ENCODE results near the gene TRIM39. TPM values are rescaled to one million over a fixed set of nuclear protein-coding genes. Genes with fewer than 3 reads are reported as not detected.

TRIM39 gene
- total and polyA plus RNA-seq, 4 donors, result 2.7 to 11.0 (median 4.4) TPM

GRCh38 chr6:30311101-30311500 is 15.6 kb upstream of the TRIM39 start:
- Histone ChIP-seq H3K27me3 (ENCODE audit: control insufficient read depth in 4 of 4, insufficient read depth in 4 of 4, low read length in 3 of 4) (no peaks in the 10 kb centered on the region), H3K36me3 (ENCODE audit: control insufficient read depth in 4 of 4, insufficient read depth in 3 of 4, low read depth in 1 of 4, low read length in 3 of 4) (peaks cover under 1 to 8% (median 6%) of the 10 kb centered on the region in 4 donors), H3K4me1 (ENCODE audit: control insufficient read depth in 4 of 4, insufficient read depth in 4 of 4, low read length in 3 of 4) (peaks cover 0 to 9% (median 5%) of the 10 kb centered on the region in 4 donors), H3K9me3 (ENCODE audit: control insufficient read depth in 4 of 4, low read length in 3 of 4) (no peaks in the 10 kb centered on the region), H3K4me3 (ENCODE audit: low read depth in 1 of 3, low read length in 3 of 3) (no peak overlapping the region), H3K9ac (ENCODE audit: low read depth in 1 of 2, low read length in 2 of 2) (no peak overlapping the region), H3K27ac (ENCODE audit: low read depth in 1 of 2, low read length in 2 of 2) (no peak overlapping the region)
- TF ChIP-seq, protein P1, sequence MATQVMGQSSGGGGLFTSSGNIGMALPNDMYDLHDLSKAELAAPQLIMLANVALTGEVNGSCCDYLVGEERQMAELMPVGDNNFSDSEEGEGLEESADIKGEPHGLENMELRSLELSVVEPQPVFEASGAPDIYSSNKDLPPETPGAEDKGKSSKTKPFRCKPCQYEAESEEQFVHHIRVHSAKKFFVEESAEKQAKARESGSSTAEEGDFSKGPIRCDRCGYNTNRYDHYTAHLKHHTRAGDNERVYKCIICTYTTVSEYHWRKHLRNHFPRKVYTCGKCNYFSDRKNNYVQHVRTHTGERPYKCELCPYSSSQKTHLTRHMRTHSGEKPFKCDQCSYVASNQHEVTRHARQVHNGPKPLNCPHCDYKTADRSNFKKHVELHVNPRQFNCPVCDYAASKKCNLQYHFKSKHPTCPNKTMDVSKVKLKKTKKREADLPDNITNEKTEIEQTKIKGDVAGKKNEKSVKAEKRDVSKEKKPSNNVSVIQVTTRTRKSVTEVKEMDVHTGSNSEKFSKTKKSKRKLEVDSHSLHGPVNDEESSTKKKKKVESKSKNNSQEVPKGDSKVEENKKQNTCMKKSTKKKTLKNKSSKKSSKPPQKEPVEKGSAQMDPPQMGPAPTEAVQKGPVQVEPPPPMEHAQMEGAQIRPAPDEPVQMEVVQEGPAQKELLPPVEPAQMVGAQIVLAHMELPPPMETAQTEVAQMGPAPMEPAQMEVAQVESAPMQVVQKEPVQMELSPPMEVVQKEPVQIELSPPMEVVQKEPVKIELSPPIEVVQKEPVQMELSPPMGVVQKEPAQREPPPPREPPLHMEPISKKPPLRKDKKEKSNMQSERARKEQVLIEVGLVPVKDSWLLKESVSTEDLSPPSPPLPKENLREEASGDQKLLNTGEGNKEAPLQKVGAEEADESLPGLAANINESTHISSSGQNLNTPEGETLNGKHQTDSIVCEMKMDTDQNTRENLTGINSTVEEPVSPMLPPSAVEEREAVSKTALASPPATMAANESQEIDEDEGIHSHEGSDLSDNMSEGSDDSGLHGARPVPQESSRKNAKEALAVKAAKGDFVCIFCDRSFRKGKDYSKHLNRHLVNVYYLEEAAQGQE (IDR thresholded peaks at IDR 0.05), result peak; percentile 80
- TF ChIP-seq RXRA (IDR thresholded peaks at IDR 0.05), result no peak
- DNase-seq (ENCODE audit: low spot score), result no peak
- WGBS, result 90% methylated on average over 3 of the region's 3 CpGs

DNA sequence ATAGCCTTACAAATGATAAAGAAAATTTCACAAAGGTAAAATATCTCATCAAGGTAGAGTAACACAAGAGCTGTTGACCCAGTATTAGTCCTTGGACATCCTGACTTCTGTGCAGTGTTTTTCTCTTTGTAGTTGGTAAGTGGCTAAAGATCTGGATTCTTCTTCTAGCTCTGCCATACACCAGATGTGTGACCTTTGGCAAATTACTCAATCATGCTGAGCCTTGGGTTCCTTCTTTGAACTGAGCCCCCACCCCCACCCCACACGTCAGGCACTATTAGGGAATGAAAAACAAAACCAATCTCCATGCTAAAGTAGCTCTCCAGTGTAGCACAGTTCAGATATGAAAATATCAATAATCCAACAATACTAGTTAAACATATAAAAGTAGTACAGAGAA is 15.1 kb upstream of the TRIM39 start:
- Histone ChIP-seq H3K9ac (ENCODE audit: low read depth in 1 of 2, low read length in 2 of 2) (no peak overlapping the region), H3K36me3 (ENCODE audit: control insufficient read depth in 4 of 4, insufficient read depth in 3 of 4, low read depth in 1 of 4, low read length in 3 of 4) (peaks cover 1 to 8% (median 6%) of the 10 kb centered on the region in 4 donors), H3K9me3 (ENCODE audit: control insufficient read depth in 4 of 4, low read length in 3 of 4) (no peaks in the 10 kb centered on the region), H3K27me3 (ENCODE audit: control insufficient read depth in 4 of 4, insufficient read depth in 4 of 4, low read length in 3 of 4) (no peaks in the 10 kb centered on the region), H3K27ac (ENCODE audit: low read depth in 1 of 2, low read length in 2 of 2) (no peak overlapping the region), H3K4me1 (ENCODE audit: control insufficient read depth in 4 of 4, insufficient read depth in 4 of 4, low read length in 3 of 4) (peaks cover 0 to 9% (median 5%) of the 10 kb centered on the region in 4 donors), H3K4me3 (ENCODE audit: low read depth in 1 of 3, low read length in 3 of 3) (no peak overlapping the region)
- no peak for DNase-seq (ENCODE audit: low spot score)
- WGBS, result 39% methylated on average over 1 of the region's 1 CpG
- TF ChIP-seq HNF4G (IDR thresholded peaks at IDR 0.05) (no peak), HNF4A (conservative IDR thresholded peaks at IDR 0.05) (peak; percentile 23 to 25), EGR1 (IDR thresholded peaks at IDR 0.05; ENCODE audit: low read depth in 2 of 2) (no peak), YY1 (IDR thresholded peaks at IDR 0.05) (no peak), JUND (IDR thresholded peaks at IDR 0.05) (no peak), GABPA (IDR thresholded peaks at IDR 0.05 in 1 of 2, conservative IDR thresholded peaks at IDR 0.05 in 1 of 2) (no peak)

- WGBS, result 98% methylated on average over 2 of the region's 2 CpGs
Observed at GRCh38 chr6:30312266-30312665, 14.5 kb upstream of the TRIM39 start.

More at GRCh38 chr6:30312266-30312665, 14.5 kb upstream of the TRIM39 start:
- no peak overlapping the region for H3K27ac ChIP-seq (ENCODE audit: low read depth in 1 of 2, low read length in 2 of 2)
- TF ChIP-seq NR2F2 (IDR thresholded peaks at IDR 0.05) (no peak), TAF1 (conservative IDR thresholded peaks at IDR 0.05) (no peak), SP1 (IDR thresholded peaks at IDR 0.05) (no peak), FOXA2 (IDR thresholded peaks at IDR 0.05) (no peak), GABPA (IDR thresholded peaks at IDR 0.05 in 1 of 2, conservative IDR thresholded peaks at IDR 0.05 in 1 of 2) (no peak), RXRA (IDR thresholded peaks at IDR 0.05) (no peak)
- TF ChIP-seq, protein P2, sequence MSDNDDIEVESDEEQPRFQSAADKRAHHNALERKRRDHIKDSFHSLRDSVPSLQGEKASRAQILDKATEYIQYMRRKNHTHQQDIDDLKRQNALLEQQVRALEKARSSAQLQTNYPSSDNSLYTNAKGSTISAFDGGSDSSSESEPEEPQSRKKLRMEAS (IDR thresholded peaks at IDR 0.05), result no peak
- H3K36me3 ChIP-seq (ENCODE audit: control insufficient read depth in 4 of 4, insufficient read depth in 3 of 4, low read depth in 1 of 4, low read length in 3 of 4), result peaks cover 1 to 8% (median 6%) of the 10 kb centered on the region in 4 donors
- DNase-seq (ENCODE audit: low spot score), result no peak
- H3K4me1 ChIP-seq (ENCODE audit: control insufficient read depth in 4 of 4, insufficient read depth in 4 of 4, low read length in 3 of 4), result peaks cover 0 to 9% (median 5%) of the 10 kb centered on the region in 4 donors
- H3K27me3 ChIP-seq (ENCODE audit: control insufficient read depth in 4 of 4, insufficient read depth in 4 of 4, low read length in 3 of 4), result no peaks in the 10 kb centered on the region
- no peaks in the 10 kb centered on the region for H3K9me3 ChIP-seq (ENCODE audit: control insufficient read depth in 4 of 4, low read length in 3 of 4)
- H3K9ac ChIP-seq (ENCODE audit: low read depth in 1 of 2, low read length in 2 of 2), result no peak overlapping the region
- H3K4me3 ChIP-seq (ENCODE audit: low read depth in 1 of 3, low read length in 3 of 3), result no peak overlapping the region

Measured in liver (tissue), 9 donors.